Neural cell (in vitro differentiated cells): ENCODE data around the gene EIF4G3. TPM values are rescaled to one million over a fixed set of nuclear protein-coding genes. Genes with fewer than 3 reads are reported as not detected.

Experiments
- H2AFZ ChIP-seq: fragments of 200-600, 300-800 bp; sonication (generic), shearing (Covaris generic); 2 replicates; pipeline ENCODE4 v1.6.0; 2014; ENCODE audit warnings: low read depth, mild to moderate bottlenecking, antibody characterized with exemption, low read length, moderate library complexity
- H3F3A ChIP-seq: fragments of 200-600 bp; shearing (Covaris generic); 2 replicates; pipeline ENCODE4 v1.6.1; 2016; ENCODE audit warnings: mild to moderate bottlenecking, moderate library complexity, mixed read lengths, antibody characterized with exemption, low read length; ENCODE audit not compliant: insufficient read depth, poor library complexity, severe bottlenecking
- H3K27ac ChIP-seq: fragments of 200-600, 300-800 bp; sonication (generic), shearing (Covaris generic); 2 replicates; pipeline ENCODE4 v1.5.1; 2014; ENCODE audit warnings: mild to moderate bottlenecking, low read length, moderate library complexity
- H3K27me3 ChIP-seq: fragments of 300-800, 200-600 bp; sonication (generic), shearing (Covaris generic); 2 replicates; pipeline ENCODE4 v1.6.0; 2014; ENCODE audit warnings: mild to moderate bottlenecking, low read depth, low read length, moderate library complexity; ENCODE audit not compliant: insufficient read depth
- H3K36me3 ChIP-seq: fragments of 300-800, 200-600 bp; sonication (generic), shearing (Covaris generic); 2 replicates; pipeline ENCODE4 v1.5.1; 2014; ENCODE audit warnings: mild to moderate bottlenecking, antibody characterized with exemption, low read length, moderate library complexity; ENCODE audit not compliant: insufficient read depth
- H3K4me2 ChIP-seq: fragments of 300-800, 200-600 bp; sonication (generic), shearing (Covaris generic); 2 replicates; pipeline ENCODE4 v1.6.0; 2014; ENCODE audit warnings: mild to moderate bottlenecking, low read length
- H3K4me3 ChIP-seq: fragments of 300-800, 200-600 bp; sonication (generic), shearing (Covaris generic); 2 replicates; pipeline ENCODE4 v1.5.1; 2014; ENCODE audit warnings: mild to moderate bottlenecking, low read length, moderate library complexity
- H3K79me2 ChIP-seq: fragments of 200-600 bp; shearing (Covaris generic); replicated peaks from 2 replicates; pipeline ENCODE4 v1.6.0; 2014; ENCODE audit warnings: mild to moderate bottlenecking, low read length, moderate library complexity; ENCODE audit not compliant: insufficient read depth
- H3K9ac ChIP-seq: fragments of 300-800, 200-600 bp; sonication (generic), shearing (Covaris generic); 2 replicates; pipeline ENCODE4 v1.6.1; 2016; ENCODE audit warnings: mild to moderate bottlenecking, low read length, mixed read lengths
- H3K9me2 ChIP-seq: fragments of 200-600 bp; shearing (Covaris generic); 2 replicates; pipeline ENCODE4 v1.6.1; 2016; ENCODE audit warnings: mild to moderate bottlenecking, low read length, mixed read lengths; ENCODE audit not compliant: insufficient read depth
- H3K9me3 ChIP-seq: fragments of 200-600, 300-800 bp; sonication (generic), shearing (Covaris generic); 2 replicates; pipeline ENCODE4 v1.6.1; 2016; ENCODE audit warnings: mild to moderate bottlenecking, mixed run types, low read length, moderate library complexity, mixed read lengths
- H4K20me1 ChIP-seq: fragments of 200-600 bp; shearing (Covaris generic); 2 replicates; pipeline ENCODE4 v1.6.1; 2016; ENCODE audit warnings: mild to moderate bottlenecking, mixed run types; ENCODE audit not compliant: insufficient read depth
- EP300 ChIP-seq: fragments of 450-650 bp; conservative IDR thresholded peaks from 2 replicates; pipeline ENCODE4 v1.6.1; 2014; ENCODE audit warnings: antibody characterized with exemption, mild to moderate bottlenecking, moderate library complexity; ENCODE audit not compliant: poor library complexity, severe bottlenecking
- EZH2 ChIP-seq: fragments of 200-600, 300-800 bp; shearing (Covaris generic), sonication (generic); IDR thresholded peaks from 2 replicates; pipeline ENCODE4 v1.6.1; 2014; ENCODE audit warnings: antibody characterized with exemption, low read length, borderline replicate concordance, mild to moderate bottlenecking; ENCODE audit not compliant: insufficient read depth, poor library complexity, severe bottlenecking
- MXI1 ChIP-seq: fragments of 450-650 bp; conservative IDR thresholded peaks from 2 replicates; pipeline ENCODE4 v1.6.1; 2014; ENCODE audit warnings: antibody characterized with exemption, mild to moderate bottlenecking; ENCODE audit not compliant: poor library complexity, severe bottlenecking
- POLR2AphosphoS5 ChIP-seq: IDR thresholded peaks from 2 replicates; pipeline ENCODE4 v1.6.1; 2012
- RAD21 ChIP-seq: fragments of 450-650 bp; conservative IDR thresholded peaks from 2 replicates; pipeline ENCODE4 v1.6.1; 2014; ENCODE audit warnings: antibody characterized with exemption, mild to moderate bottlenecking, moderate library complexity
- SMC3 ChIP-seq: fragments of 450-650 bp; conservative IDR thresholded peaks from 2 replicates; pipeline ENCODE4 v1.6.1; 2014; ENCODE audit warnings: antibody characterized with exemption, mild to moderate bottlenecking, moderate library complexity; ENCODE audit not compliant: poor library complexity
- TAF1 ChIP-seq: IDR thresholded peaks from 2 replicates; pipeline ENCODE4 v1.6.1; 2012; ENCODE audit warnings: low read depth
- polyA plus RNA-seq: library from polyadenylated mRNA; depleted of rRNA; stranded (reverse); fragments of >200 nt; gene quantifications from 2 replicates; pipeline ENCODE4 v1.2.3, GENCODE V29; 2014
- TF ChIP-seq, protein P1 (sequence below): fragments of 450-650 bp; IDR thresholded peaks from 2 replicates; pipeline ENCODE4 v1.5.1; 2014; ENCODE audit warnings: antibody characterized with exemption, mild to moderate bottlenecking, moderate library complexity; ENCODE audit not compliant: poor library complexity, severe bottlenecking
- TF ChIP-seq, protein P2 (sequence below): IDR thresholded peaks from 2 replicates; pipeline ENCODE4 v1.6.1; 2012; ENCODE audit warnings: borderline replicate concordance

EIF4G3 gene
- polyA plus RNA-seq, 1 donor from 2014 or later, result 56.9 TPM

DNA sequence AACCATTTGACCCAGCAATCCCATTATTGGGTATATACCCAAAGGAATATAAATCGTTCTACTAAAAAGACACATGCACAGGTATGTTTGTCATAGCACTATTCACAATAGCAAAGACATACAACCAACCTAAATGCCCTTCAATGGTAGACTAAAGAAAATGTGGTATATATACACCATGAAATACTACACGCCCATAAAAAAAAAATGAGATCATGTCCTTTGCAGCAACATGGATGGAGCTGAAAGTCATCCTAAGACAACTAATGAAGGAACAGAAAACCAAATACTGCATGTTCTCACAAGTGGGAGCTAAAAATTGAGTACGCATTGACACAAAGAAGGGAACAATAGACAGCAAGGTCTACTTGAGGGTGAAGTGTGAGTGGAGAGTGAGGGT lies 72.0 kb downstream of the EIF4G3 start:
- peaks cover 4% of the 10 kb centered on the region for H3K36me3 ChIP-seq
- H3F3A ChIP-seq, result no peaks in the 10 kb centered on the region
- no peaks in the 10 kb centered on the region for H4K20me1 ChIP-seq
- H3K4me2 ChIP-seq, result no peak overlapping the region
- no peak overlapping the region for H3K4me3 ChIP-seq
- H3K27me3 ChIP-seq, result no peaks in the 10 kb centered on the region
- H3K9me2 ChIP-seq, result no peaks in the 10 kb centered on the region
- H3K79me2 ChIP-seq, result no peaks in the 10 kb centered on the region
- TF ChIP-seq POLR2AphosphoS5 (no peak), SMC3 (no peak), MXI1 (no peak), EP300 (no peak), RAD21 (no peak), EZH2 (no peak), TAF1 (no peak)
- TF ChIP-seq, protein P1, sequence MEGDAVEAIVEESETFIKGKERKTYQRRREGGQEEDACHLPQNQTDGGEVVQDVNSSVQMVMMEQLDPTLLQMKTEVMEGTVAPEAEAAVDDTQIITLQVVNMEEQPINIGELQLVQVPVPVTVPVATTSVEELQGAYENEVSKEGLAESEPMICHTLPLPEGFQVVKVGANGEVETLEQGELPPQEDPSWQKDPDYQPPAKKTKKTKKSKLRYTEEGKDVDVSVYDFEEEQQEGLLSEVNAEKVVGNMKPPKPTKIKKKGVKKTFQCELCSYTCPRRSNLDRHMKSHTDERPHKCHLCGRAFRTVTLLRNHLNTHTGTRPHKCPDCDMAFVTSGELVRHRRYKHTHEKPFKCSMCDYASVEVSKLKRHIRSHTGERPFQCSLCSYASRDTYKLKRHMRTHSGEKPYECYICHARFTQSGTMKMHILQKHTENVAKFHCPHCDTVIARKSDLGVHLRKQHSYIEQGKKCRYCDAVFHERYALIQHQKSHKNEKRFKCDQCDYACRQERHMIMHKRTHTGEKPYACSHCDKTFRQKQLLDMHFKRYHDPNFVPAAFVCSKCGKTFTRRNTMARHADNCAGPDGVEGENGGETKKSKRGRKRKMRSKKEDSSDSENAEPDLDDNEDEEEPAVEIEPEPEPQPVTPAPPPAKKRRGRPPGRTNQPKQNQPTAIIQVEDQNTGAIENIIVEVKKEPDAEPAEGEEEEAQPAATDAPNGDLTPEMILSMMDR, result no peak
- TF ChIP-seq, protein P2, sequence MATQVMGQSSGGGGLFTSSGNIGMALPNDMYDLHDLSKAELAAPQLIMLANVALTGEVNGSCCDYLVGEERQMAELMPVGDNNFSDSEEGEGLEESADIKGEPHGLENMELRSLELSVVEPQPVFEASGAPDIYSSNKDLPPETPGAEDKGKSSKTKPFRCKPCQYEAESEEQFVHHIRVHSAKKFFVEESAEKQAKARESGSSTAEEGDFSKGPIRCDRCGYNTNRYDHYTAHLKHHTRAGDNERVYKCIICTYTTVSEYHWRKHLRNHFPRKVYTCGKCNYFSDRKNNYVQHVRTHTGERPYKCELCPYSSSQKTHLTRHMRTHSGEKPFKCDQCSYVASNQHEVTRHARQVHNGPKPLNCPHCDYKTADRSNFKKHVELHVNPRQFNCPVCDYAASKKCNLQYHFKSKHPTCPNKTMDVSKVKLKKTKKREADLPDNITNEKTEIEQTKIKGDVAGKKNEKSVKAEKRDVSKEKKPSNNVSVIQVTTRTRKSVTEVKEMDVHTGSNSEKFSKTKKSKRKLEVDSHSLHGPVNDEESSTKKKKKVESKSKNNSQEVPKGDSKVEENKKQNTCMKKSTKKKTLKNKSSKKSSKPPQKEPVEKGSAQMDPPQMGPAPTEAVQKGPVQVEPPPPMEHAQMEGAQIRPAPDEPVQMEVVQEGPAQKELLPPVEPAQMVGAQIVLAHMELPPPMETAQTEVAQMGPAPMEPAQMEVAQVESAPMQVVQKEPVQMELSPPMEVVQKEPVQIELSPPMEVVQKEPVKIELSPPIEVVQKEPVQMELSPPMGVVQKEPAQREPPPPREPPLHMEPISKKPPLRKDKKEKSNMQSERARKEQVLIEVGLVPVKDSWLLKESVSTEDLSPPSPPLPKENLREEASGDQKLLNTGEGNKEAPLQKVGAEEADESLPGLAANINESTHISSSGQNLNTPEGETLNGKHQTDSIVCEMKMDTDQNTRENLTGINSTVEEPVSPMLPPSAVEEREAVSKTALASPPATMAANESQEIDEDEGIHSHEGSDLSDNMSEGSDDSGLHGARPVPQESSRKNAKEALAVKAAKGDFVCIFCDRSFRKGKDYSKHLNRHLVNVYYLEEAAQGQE, result no peak
- no peak overlapping the region for H2AFZ ChIP-seq
- H3K27ac ChIP-seq, result no peak overlapping the region
- no peak overlapping the region for H3K9ac ChIP-seq
- no peaks in the 10 kb centered on the region for H3K9me3 ChIP-seq

DNA sequence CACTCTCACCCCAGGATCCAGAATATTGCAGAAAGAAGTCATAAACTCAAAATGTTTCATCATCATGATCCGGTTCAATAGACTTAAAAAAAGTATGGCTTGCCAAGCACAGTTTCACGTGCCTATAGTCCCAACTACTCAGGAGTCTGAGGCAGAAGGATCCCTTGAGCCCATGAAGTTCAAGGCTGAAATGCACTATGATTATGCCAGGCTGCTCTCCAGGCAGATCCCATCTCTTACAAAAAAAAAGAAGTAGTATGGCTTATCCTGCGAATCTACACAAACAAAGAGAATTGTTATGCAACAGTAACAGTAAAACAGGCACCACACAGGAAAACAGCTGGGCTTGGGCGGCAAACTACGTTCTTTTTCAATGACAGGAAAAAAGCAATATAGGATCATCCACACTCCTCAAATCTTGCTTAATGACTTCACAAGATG lies 76.2 kb downstream of the EIF4G3 start:
- Histone ChIP-seq H3F3A (no peaks in the 10 kb centered on the region), H3K4me3 (no peak overlapping the region), H3K4me2 (no peak overlapping the region), H3K9me2 (no peaks in the 10 kb centered on the region), H3K36me3 (peaks cover 4% of the 10 kb centered on the region), H4K20me1 (no peaks in the 10 kb centered on the region), H3K9me3 (no peaks in the 10 kb centered on the region), H3K79me2 (peaks cover 13% of the 10 kb centered on the region), H3K27me3 (no peaks in the 10 kb centered on the region), H2AFZ (no peak overlapping the region), H3K27ac (no peak overlapping the region), H3K9ac (no peak overlapping the region)
- TF ChIP-seq EZH2, result no peak
- no peak for TF ChIP-seq TAF1
- TF ChIP-seq, protein P2, result no peak
- no peak for TF ChIP-seq EP300
- no peak for TF ChIP-seq SMC3
- no peak for TF ChIP-seq RAD21
